GM12873 (cell line): ENCODE measurements around the gene SPRY1.

Experiments
- TF ChIP-seq, protein P1 (sequence below): IDR thresholded peaks from 2 replicates; pipeline ENCODE4 v1.5.1; 2012; ENCODE audit warnings: low read depth, mild to moderate bottlenecking, moderate library complexity, low read length, control low read depth; ENCODE audit not compliant: insufficient read depth; ENCODE audit errors: missing control alignments

SPRY1 gene

DNA sequence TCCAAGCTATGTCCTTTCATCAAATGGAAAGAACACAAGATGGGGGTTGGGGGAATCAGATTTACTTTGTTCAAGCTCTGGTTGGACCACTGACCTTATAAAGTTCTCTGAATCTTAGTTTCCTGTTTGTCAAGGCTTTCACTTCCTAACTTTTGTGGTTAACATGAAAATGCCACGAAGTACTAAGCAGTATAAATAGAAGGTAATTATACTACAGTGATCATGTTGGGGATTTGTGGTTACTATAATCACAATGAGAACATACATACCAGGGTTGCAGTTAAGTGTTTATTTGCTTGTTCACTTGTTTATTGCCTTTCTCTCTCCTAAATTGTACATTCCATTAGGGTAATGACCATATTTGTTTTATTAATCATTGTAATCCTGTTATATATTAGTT lies 53.2 kb downstream of the SPRY1 start:
- TF ChIP-seq, protein P1, sequence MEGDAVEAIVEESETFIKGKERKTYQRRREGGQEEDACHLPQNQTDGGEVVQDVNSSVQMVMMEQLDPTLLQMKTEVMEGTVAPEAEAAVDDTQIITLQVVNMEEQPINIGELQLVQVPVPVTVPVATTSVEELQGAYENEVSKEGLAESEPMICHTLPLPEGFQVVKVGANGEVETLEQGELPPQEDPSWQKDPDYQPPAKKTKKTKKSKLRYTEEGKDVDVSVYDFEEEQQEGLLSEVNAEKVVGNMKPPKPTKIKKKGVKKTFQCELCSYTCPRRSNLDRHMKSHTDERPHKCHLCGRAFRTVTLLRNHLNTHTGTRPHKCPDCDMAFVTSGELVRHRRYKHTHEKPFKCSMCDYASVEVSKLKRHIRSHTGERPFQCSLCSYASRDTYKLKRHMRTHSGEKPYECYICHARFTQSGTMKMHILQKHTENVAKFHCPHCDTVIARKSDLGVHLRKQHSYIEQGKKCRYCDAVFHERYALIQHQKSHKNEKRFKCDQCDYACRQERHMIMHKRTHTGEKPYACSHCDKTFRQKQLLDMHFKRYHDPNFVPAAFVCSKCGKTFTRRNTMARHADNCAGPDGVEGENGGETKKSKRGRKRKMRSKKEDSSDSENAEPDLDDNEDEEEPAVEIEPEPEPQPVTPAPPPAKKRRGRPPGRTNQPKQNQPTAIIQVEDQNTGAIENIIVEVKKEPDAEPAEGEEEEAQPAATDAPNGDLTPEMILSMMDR: no peak

DNA sequence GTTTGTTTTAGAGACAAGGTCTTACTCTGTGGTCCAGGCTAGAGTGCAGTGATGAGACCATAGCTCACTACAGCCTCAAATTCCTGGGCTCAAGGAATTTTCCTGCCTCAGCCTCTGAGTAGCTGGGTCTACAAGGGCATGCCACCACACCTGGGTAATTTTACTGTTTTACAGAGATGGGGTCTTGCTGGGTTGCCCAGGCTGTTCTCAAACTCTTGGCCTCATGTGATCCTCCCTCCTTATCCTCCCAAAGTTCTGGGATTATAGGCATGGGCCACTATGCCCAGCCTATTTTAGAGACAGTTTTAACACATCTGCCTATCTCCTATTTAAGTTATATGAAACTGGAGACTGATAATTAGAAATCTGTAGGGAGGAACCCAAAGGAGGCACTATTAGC lies 53.8 kb downstream of the SPRY1 start:
- TF ChIP-seq, protein P1: no peak

DNA sequence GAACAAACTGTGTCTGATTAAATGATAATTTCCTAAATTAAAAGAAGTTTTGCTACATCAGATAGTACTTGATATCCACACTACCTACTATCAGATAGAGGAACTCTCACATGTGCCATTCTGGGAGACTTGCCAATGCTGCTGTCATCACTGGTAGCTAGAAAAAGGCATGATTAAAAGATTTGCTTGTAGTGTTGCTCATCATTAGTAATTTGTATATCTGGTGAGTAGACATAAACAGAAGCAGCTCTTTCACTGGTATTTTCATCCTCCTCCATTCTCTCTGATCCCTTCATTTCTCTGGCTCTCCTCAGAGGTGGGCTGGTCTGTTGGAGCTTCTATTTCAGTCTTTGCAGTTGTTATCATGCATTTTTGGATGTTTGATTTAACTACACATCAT lies 56.0 kb downstream of the SPRY1 start:
- TF ChIP-seq, protein P1: no peak

DNA sequence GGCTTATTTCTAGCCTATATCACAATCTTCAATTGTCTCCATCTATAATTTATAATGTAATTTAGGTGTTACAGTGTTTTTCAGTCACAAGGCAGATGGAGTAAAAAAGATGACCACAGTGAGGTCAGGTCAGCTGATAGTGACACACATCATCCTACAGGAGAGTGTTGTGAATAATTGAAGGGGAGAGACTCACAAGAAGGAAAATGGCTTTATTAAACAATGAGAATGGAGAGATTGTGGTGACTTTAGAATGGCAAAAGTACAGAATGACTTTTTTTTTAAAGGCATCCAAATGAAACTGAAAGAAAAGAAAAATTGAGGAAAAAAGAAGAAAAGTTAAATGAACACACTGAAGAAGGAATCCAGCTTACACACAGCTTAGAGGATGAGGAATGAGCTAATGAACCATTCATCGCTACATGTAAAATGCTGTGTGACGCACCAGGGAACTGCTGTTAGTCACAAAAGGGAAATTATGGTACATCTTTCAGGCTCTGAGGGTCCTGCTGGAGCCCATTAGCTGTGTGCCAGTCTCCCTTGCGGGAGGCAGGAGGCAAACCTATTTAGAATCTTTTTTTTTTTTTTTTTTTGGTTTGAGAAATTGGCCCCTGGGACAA lies 56.6 kb downstream of the SPRY1 start:
- TF ChIP-seq, protein P1: no peak
